ENCODE results near the gene USP6NL.

GRCh38 chr10:11541296-11541695 is 70.2 kb downstream of the USP6NL start:
- TF ChIP-seq, protein P1, sequence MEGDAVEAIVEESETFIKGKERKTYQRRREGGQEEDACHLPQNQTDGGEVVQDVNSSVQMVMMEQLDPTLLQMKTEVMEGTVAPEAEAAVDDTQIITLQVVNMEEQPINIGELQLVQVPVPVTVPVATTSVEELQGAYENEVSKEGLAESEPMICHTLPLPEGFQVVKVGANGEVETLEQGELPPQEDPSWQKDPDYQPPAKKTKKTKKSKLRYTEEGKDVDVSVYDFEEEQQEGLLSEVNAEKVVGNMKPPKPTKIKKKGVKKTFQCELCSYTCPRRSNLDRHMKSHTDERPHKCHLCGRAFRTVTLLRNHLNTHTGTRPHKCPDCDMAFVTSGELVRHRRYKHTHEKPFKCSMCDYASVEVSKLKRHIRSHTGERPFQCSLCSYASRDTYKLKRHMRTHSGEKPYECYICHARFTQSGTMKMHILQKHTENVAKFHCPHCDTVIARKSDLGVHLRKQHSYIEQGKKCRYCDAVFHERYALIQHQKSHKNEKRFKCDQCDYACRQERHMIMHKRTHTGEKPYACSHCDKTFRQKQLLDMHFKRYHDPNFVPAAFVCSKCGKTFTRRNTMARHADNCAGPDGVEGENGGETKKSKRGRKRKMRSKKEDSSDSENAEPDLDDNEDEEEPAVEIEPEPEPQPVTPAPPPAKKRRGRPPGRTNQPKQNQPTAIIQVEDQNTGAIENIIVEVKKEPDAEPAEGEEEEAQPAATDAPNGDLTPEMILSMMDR (IDR thresholded peaks at IDR 0.05) = no peak
- TF ChIP-seq POLR2A (IDR thresholded peaks at IDR 0.05) (no peak), EP300 (IDR thresholded peaks at IDR 0.05) (no peak)

Data from sigmoid colon (tissue), 4 donors.